HEK293 (cell line): ENCODE measurements around the gene CYP4A11.

ENCODE experiments used
- CTCF ChIP-seq: fragments of 450-650 bp; formaldehyde crosslinking; IDR thresholded peaks from 2 replicates; pipeline ENCODE4 v1.5.1; 2016; ENCODE audit warnings: missing biosample characterization, missing genetic modification characterization
- GLIS1 ChIP-seq: fragments of 450-650 bp; formaldehyde crosslinking; IDR thresholded peaks from 2 replicates; pipeline ENCODE4 v1.5.1; 2016; ENCODE audit warnings: missing biosample characterization, missing genetic modification characterization
- ZBTB20 ChIP-seq: fragments of 450-650 bp; formaldehyde crosslinking; IDR thresholded peaks from 2 replicates; pipeline ENCODE4 v1.5.1; 2016; ENCODE audit warnings: missing biosample characterization, missing genetic modification characterization
- ZFP69B ChIP-seq: fragments of 450-650 bp; formaldehyde crosslinking; IDR thresholded peaks from 2 replicates; pipeline ENCODE4 v1.5.1; 2016; ENCODE audit warnings: missing biosample characterization, missing genetic modification characterization
- ZNF157 ChIP-seq: fragments of 450-650 bp; formaldehyde crosslinking; IDR thresholded peaks from 2 replicates; pipeline ENCODE4 v1.5.1; 2016; ENCODE audit warnings: missing biosample characterization, missing genetic modification characterization
- ZNF24 ChIP-seq: fragments of 450-650 bp; formaldehyde crosslinking; IDR thresholded peaks from 2 replicates; pipeline ENCODE4 v1.5.1; 2016; ENCODE audit warnings: missing biosample characterization, missing genetic modification characterization
- ZNF416 ChIP-seq: fragments of 450-650 bp; formaldehyde crosslinking; IDR thresholded peaks from 2 replicates; pipeline ENCODE4 v1.5.1; 2016; ENCODE audit warnings: missing biosample characterization, missing genetic modification characterization
- ZNF660 ChIP-seq: fragments of 450-650 bp; IDR thresholded peaks from 2 replicates; pipeline ENCODE4 v1.5.1; 2018; ENCODE audit warnings: missing biosample characterization, mild to moderate bottlenecking, missing genetic modification characterization
- ZNF792 ChIP-seq: fragments of 450-650 bp; formaldehyde crosslinking; IDR thresholded peaks from 2 replicates; pipeline ENCODE4 v1.5.1; 2016; ENCODE audit warnings: missing biosample characterization, missing genetic modification characterization
- ZNF837 ChIP-seq: fragments of 450-650 bp; formaldehyde crosslinking; IDR thresholded peaks from 2 replicates; pipeline ENCODE4 v1.5.1; 2016; ENCODE audit warnings: missing biosample characterization, missing genetic modification characterization
- TF ChIP-seq, protein P1 (sequence below): fragments of 450-650 bp; formaldehyde crosslinking; IDR thresholded peaks from 2 replicates; pipeline ENCODE4 v1.5.1; 2016; ENCODE audit warnings: missing biosample characterization, missing genetic modification characterization
- TF ChIP-seq, protein P2 (sequence below): fragments of 450-650 bp; formaldehyde crosslinking; IDR thresholded peaks from 2 replicates; pipeline ENCODE4 v1.5.1; 2016; ENCODE audit warnings: missing biosample characterization, missing genetic modification characterization, low read depth

- TF ChIP-seq CTCF (tag by site-specific recombination) (no peak), ZNF792 (tag by site-specific recombination) (no peak), ZNF416 (tag by site-specific recombination) (no peak), ZNF660 (no peak), ZNF157 (tag by site-specific recombination) (no peak), ZBTB20 (tag by site-specific recombination) (no peak), GLIS1 (tag by site-specific recombination) (no peak), ZFP69B (tag by site-specific recombination) (no peak), ZNF837 (tag by site-specific recombination) (no peak), ZNF24 (tag by site-specific recombination) (no peak)
- TF ChIP-seq, protein P1, sequence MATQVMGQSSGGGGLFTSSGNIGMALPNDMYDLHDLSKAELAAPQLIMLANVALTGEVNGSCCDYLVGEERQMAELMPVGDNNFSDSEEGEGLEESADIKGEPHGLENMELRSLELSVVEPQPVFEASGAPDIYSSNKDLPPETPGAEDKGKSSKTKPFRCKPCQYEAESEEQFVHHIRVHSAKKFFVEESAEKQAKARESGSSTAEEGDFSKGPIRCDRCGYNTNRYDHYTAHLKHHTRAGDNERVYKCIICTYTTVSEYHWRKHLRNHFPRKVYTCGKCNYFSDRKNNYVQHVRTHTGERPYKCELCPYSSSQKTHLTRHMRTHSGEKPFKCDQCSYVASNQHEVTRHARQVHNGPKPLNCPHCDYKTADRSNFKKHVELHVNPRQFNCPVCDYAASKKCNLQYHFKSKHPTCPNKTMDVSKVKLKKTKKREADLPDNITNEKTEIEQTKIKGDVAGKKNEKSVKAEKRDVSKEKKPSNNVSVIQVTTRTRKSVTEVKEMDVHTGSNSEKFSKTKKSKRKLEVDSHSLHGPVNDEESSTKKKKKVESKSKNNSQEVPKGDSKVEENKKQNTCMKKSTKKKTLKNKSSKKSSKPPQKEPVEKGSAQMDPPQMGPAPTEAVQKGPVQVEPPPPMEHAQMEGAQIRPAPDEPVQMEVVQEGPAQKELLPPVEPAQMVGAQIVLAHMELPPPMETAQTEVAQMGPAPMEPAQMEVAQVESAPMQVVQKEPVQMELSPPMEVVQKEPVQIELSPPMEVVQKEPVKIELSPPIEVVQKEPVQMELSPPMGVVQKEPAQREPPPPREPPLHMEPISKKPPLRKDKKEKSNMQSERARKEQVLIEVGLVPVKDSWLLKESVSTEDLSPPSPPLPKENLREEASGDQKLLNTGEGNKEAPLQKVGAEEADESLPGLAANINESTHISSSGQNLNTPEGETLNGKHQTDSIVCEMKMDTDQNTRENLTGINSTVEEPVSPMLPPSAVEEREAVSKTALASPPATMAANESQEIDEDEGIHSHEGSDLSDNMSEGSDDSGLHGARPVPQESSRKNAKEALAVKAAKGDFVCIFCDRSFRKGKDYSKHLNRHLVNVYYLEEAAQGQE (tag by site-specific recombination): no peak
- TF ChIP-seq, protein P2, sequence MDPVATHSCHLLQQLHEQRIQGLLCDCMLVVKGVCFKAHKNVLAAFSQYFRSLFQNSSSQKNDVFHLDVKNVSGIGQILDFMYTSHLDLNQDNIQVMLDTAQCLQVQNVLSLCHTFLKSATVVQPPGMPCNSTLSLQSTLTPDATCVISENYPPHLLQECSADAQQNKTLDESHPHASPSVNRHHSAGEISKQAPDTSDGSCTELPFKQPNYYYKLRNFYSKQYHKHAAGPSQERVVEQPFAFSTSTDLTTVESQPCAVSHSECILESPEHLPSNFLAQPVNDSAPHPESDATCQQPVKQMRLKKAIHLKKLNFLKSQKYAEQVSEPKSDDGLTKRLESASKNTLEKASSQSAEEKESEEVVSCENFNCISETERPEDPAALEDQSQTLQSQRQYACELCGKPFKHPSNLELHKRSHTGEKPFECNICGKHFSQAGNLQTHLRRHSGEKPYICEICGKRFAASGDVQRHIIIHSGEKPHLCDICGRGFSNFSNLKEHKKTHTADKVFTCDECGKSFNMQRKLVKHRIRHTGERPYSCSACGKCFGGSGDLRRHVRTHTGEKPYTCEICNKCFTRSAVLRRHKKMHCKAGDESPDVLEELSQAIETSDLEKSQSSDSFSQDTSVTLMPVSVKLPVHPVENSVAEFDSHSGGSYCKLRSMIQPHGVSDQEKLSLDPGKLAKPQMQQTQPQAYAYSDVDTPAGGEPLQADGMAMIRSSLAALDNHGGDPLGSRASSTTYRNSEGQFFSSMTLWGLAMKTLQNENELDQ (tag by site-specific recombination): no peak
Observed at GRCh38 chr1:46961066-46961758, 19.9 kb upstream of the CYP4A11 start.
